K562 (cell line): ENCODE results near the gene NTPCR. TPM values are rescaled to one million over a fixed set of nuclear protein-coding genes. Genes with fewer than 3 reads are reported as not detected.

Experiments
- ATAC-seq: fragments of 200-7000 bp; cut with Tn5 transposase; 3 replicates; pipeline ENCODE4 v1.9.1; 2020; ENCODE audit warnings: moderate library complexity
- BruUV-seq: library from RNA; stranded (reverse); fragments of 400-500 nt; replicated peaks from 2 replicates; lab custom pipeline; 2021; lab: Mats Ljungman, UMichigan
- CTCF ChIA-PET: fragments of 300-600 bp; formaldehyde crosslinking; extraction: SDS; loops from one replicate; lab custom pipeline; 2021; ENCODE audit warnings: low intra/inter-chr PET ratio; lab: Yijun Ruan, JAX
- POLR2A ChIA-PET: fragments of 300-600, 350-650 bp; sonication (Branson Sonifier 250); formaldehyde crosslinking; extraction: SDS; loops from one replicate; lab custom pipeline; 2021; ENCODE audit warnings: antibody characterized with exemption, inconsistent platforms; lab: Yijun Ruan, JAX
- DNase-seq, 4 experiments: peaks; one replicate each; pipeline versions ENCODE4 v3.0.0 to v3.0.0-alpha.2; 2011 to 2018; ENCODE audit warnings: low spot score in 3 of 4, mixed read lengths in 3 of 4; ENCODE audit errors: extremely low read depth in 1 of 4
- FAIRE-seq: peaks from 2 replicates; lab custom pipeline; 2011; peaks lifted over from hg19 to GRCh38; lab: Jason Lieb, UNC
- H2AFZ ChIP-seq: 2 replicates; pipeline ENCODE4 v1.6.0; 2011; ENCODE audit warnings: low read depth, low read length, control low read depth, inconsistent platforms
- H3K27ac ChIP-seq: fragments of 200-600 bp; 3 replicates; pipeline ENCODE4 v1.8.0; 2011; ENCODE audit warnings: low read depth, mild to moderate bottlenecking, control low read depth, inconsistent platforms, low read length, moderate library complexity, mixed read lengths; ENCODE audit errors: extremely low read depth
- H3K27me3 ChIP-seq, 2 experiments: fragments of 300-600 bp in 1 of 2; 2 replicates in 1 of 2; 3 replicates in 1 of 2; pipeline versions ENCODE4 v1.6.0 to v1.8.0; 2011; ENCODE audit warnings: inconsistent platforms in 2 of 2, low read length in 2 of 2, mild to moderate bottlenecking in 1 of 2, mixed read lengths in 1 of 2, moderate library complexity in 1 of 2; ENCODE audit not compliant: control insufficient read depth in 2 of 2, insufficient read depth in 2 of 2
- H3K36me3 ChIP-seq: fragments of 300-600 bp; 3 replicates; pipeline ENCODE4 v1.8.0; 2011; ENCODE audit warnings: mild to moderate bottlenecking, low read length, inconsistent platforms; ENCODE audit not compliant: control insufficient read depth, insufficient read depth
- H3K4me1 ChIP-seq, 2 experiments: fragments of 200-600 bp in 1 of 2; replicated peaks in 1 of 2; 2 replicates in 1 of 2; 3 replicates in 1 of 2; pipeline versions ENCODE4 v1.5.1 to v1.8.0; 2011; ENCODE audit warnings: inconsistent platforms in 2 of 2, low read length in 2 of 2, mild to moderate bottlenecking in 1 of 2, mixed read lengths in 1 of 2, moderate library complexity in 1 of 2; ENCODE audit not compliant: control insufficient read depth in 2 of 2, insufficient read depth in 2 of 2
- H3K4me2 ChIP-seq: 2 replicates; pipeline ENCODE4 v1.6.1; 2011; ENCODE audit warnings: low read length, control low read depth, inconsistent platforms, mixed read lengths; ENCODE audit not compliant: insufficient read depth
- H3K4me3 ChIP-seq: fragments of 200-600 bp; sonication (generic), shearing (Covaris generic); 2 replicates; pipeline ENCODE4 v1.5.1; 2016; ENCODE audit warnings: control low read depth, inconsistent platforms
- H3K79me2 ChIP-seq: fragments of 200-600 bp; 3 replicates; pipeline ENCODE4 v1.8.0; 2011; ENCODE audit warnings: low read length, inconsistent platforms; ENCODE audit not compliant: control insufficient read depth, insufficient read depth
- H3K9ac ChIP-seq, 2 experiments: 2 replicates each; pipeline versions ENCODE4 v1.6.0 to v1.6.1; 2011; ENCODE audit warnings: low read depth in 2 of 2, low read length in 2 of 2, control low read depth in 1 of 2, inconsistent platforms in 1 of 2, mild to moderate bottlenecking in 1 of 2, mixed read lengths in 1 of 2; ENCODE audit not compliant: insufficient read depth in 1 of 2
- H3K9me1 ChIP-seq: one replicate; pipeline ENCODE4 v1.6.0; 2011; ENCODE audit warnings: inconsistent platforms, mild to moderate bottlenecking, low read length, moderate library complexity; ENCODE audit not compliant: control insufficient read depth, insufficient read depth
- H3K9me3 ChIP-seq: replicated peaks from 2 replicates; pipeline ENCODE4 v1.5.1; 2011; ENCODE audit warnings: low read depth, low read length, inconsistent platforms; ENCODE audit not compliant: control insufficient read depth, insufficient read depth
- H4K20me1 ChIP-seq: replicated peaks from 2 replicates; pipeline ENCODE4 v1.6.1; 2011; ENCODE audit warnings: low read length, inconsistent platforms, mixed read lengths; ENCODE audit not compliant: control insufficient read depth, insufficient read depth
- HNRNPLL ChIP-seq: fragments of 200-400 bp; formaldehyde crosslinking; IDR thresholded peaks from 2 replicates; pipeline ENCODE4 v1.6.1; 2017; ENCODE audit warnings: low read length, low read depth, mild to moderate bottlenecking; ENCODE audit not compliant: poor library complexity, severe bottlenecking
- MYNN ChIP-seq, 2 experiments: sonication (generic); formaldehyde crosslinking in 1 of 2; IDR thresholded peaks; 2 replicates each; pipeline versions ENCODE4 v1.5.0 to v1.6.1; 2016 to 2020; ENCODE audit warnings: antibody characterized with exemption in 1 of 2, missing genetic modification reagents in 1 of 2
- OTX1 ChIP-seq: fragments of 450-650 bp; formaldehyde crosslinking; IDR thresholded peaks from 2 replicates; pipeline ENCODE4 v1.4.0; 2022; ENCODE audit warnings: mild to moderate bottlenecking
- RAD21 ChIP-seq, 2 experiments: fragments of 250-450 bp in 1 of 2; fragments of 450-650 bp in 1 of 2; sonication (Bioruptor Pico) in 1 of 2; formaldehyde crosslinking in 1 of 2; IDR thresholded peaks in 1 of 2; conservative IDR thresholded peaks in 1 of 2; 2 replicates each; pipeline versions ENCODE4 v1.4.0 to v1.8.0; 2020 to 2022; ENCODE audit warnings: mild to moderate bottlenecking in 2 of 2, moderate library complexity in 1 of 2
- TFE3 ChIP-seq: fragments of 450-650 bp; formaldehyde crosslinking; IDR thresholded peaks from 2 replicates; pipeline ENCODE4 v1.4.0; 2020; ENCODE audit warnings: mild to moderate bottlenecking, mixed read lengths
- WGBS: fragments of 100-300 bp; shearing (Covaris generic); methylation state at CpG from one replicate; pipeline ENCODE4 v1.1.6; 2016; ENCODE audit warnings: low coverage, mixed read lengths; ENCODE audit not compliant: insufficient coverage; ENCODE audit errors: missing lambda C conversion rate; 5-methylcytosine and 5-hydroxymethylcytosine counted together
- in situ Hi-C: fragments of 300-500 bp; cut with MboI; formaldehyde crosslinking; loops from 4 replicates; pipeline ENCODE4 v1.15.0; 2018; ENCODE audit warnings: inconsistent platforms, mixed read lengths
- intact Hi-C: fragments of 100-400 bp; cut with micrococcal nuclease; formaldehyde crosslinking; loops from 2 replicates; pipeline ENCODE4 v1.14.2; 2022
- polyA plus RNA-seq, 8 experiments: library from polyadenylated mRNA; depleted of rRNA in 4 of 8; stranded (reverse) in 5 of 8; unstranded in 3 of 8; fragments of >200 nt; fragmentation: Nextera tagmentation in 2 of 8; fragmentation: Illumina TruSeq in 1 of 8; extraction: Ambion mirVana in 2 of 8; extraction: Trizol in 1 of 8; gene quantifications; 2 replicates each; pipeline versions ENCODE4 v1.2.1 to v1.2.3, GENCODE V29; 2011 to 2014; ENCODE audit warnings: inconsistent platforms in 1 of 8, missing spikeins in 1 of 8
- total RNA-seq, 7 experiments: library from RNA; depleted of rRNA in 6 of 7; stranded (reverse); fragments of >200 nt in 6 of 7; fragmentation: Illumina TruSeq in 2 of 7; extraction: Trizol in 2 of 7; gene quantifications; 2 replicates each; pipeline versions ENCODE4 v1.2.1 to v1.2.3, GENCODE V29; 2011 to 2021; ENCODE audit warnings: low replicate concordance in 1 of 7

The NTPCR gene
- total and polyA plus RNA-seq, 9 of the 15 experiments (the other 6 are each of a cell fraction or from before 2014, with no cell fraction given), result 19.3 to 105 (median 48.8) TPM

- no peak overlapping the region for H3K9ac ChIP-seq
- in situ Hi-C loops, result no loop called here
- H3K4me3 ChIP-seq, result no peak overlapping the region
- WGBS, result 11% methylated on average over 5 of the region's 5 CpGs
- H3K9me3 ChIP-seq, result no peaks in the 10 kb centered on the region
- ChIA-PET POLR2A (interaction anchor here (0.6 to 2.0 kb wide), 3 partner anchors 10 to 256 kb away, joined by 3 to 4 read pairs (median 3); no protein-coding TSS in a partner anchor), CTCF (no interaction called here)
- no TSS peak for BruUV-seq
- no peaks in the 10 kb centered on the region; a peak in 2 of 5 replicates for H3K4me1 ChIP-seq
- peaks cover 6 to 34% of the 10 kb centered on the region in 2 experiments; a peak in 3 of 5 replicates for H3K27me3 ChIP-seq
- TF ChIP-seq MYNN (IDR thresholded peaks at IDR 0.05) (no peak), MYNN (CRISPR knock-in tag; IDR thresholded peaks at IDR 0.05) (no peak), RAD21 (CRISPR knock-in tag; conservative IDR thresholded peaks at IDR 0.05 in 1 of 2, IDR thresholded peaks at IDR 0.05 in 1 of 2) (no peak), HNRNPLL (no peak), OTX1 (no peak), TFE3 (CRISPR knock-in tag) (no peak)
- no peaks in the 10 kb centered on the region for H3K79me2 ChIP-seq
- DNase-seq (no peak), ATAC-seq (no peak), FAIRE-seq (no peak)
- intact Hi-C loops, result no loop called here
- H3K9me1 ChIP-seq, result no peaks in the 10 kb centered on the region
- H3K4me2 ChIP-seq, result no peak overlapping the region
- H2AFZ ChIP-seq, result no peak overlapping the region
- no peaks in the 10 kb centered on the region for H4K20me1 ChIP-seq
- H3K27ac ChIP-seq, result no peak overlapping the region
- H3K36me3 ChIP-seq, result no peaks in the 10 kb centered on the region
These were observed 54.7 kb downstream of the NTPCR start for GRCh38 chr1:233005156-233005555.
